Neutrophil (primary cell): ENCODE data around the gene TUBB1.

Experiments
- H3K27ac ChIP-seq: fragments of 200-600 bp; sonication (generic); 2 replicates; pipeline ENCODE4 v1.5.1; 2016; ENCODE audit warnings: mild to moderate bottlenecking, moderate library complexity
- H3K27me3 ChIP-seq: fragments of 200-600 bp; sonication (generic); 2 replicates; pipeline ENCODE4 v1.6.0; 2016; ENCODE audit warnings: mild to moderate bottlenecking
- H3K36me3 ChIP-seq: fragments of 200-600 bp; sonication (generic); 2 replicates; pipeline ENCODE4 v1.5.1; 2017
- H3K4me1 ChIP-seq, 2 experiments: fragments of 200-600 bp in 1 of 2; sonication (generic) in 1 of 2; 1 replicate in 1 of 2; 2 replicates in 1 of 2; pipeline versions ENCODE4 v1.5.1 to v1.6.1; 2013 to 2016; ENCODE audit warnings: low read depth in 1 of 2, low read length in 1 of 2, mild to moderate bottlenecking in 1 of 2, moderate library complexity in 1 of 2; ENCODE audit not compliant: control insufficient read depth in 1 of 2, insufficient read depth in 1 of 2
- H3K4me3 ChIP-seq, 2 experiments: fragments of 200-600 bp in 1 of 2; sonication (generic) in 1 of 2; 1 replicate in 1 of 2; 2 replicates in 1 of 2; pipeline ENCODE4 v1.5.1; 2013 to 2016; ENCODE audit warnings: low read depth in 1 of 2, low read length in 1 of 2, mild to moderate bottlenecking in 1 of 2, moderate library complexity in 1 of 2
- H3K9me3 ChIP-seq: fragments of 200-600 bp; sonication (generic); 2 replicates; pipeline ENCODE4 v1.5.1; 2016
- TF ChIP-seq, protein P1 (sequence below): fragments of 200-600 bp; sonication (generic); IDR thresholded peaks from 2 replicates; pipeline ENCODE4 v1.5.1; 2016; ENCODE audit warnings: antibody characterized with exemption

Gene TUBB1

GRCh38 chr20:59022754-59023153 is 3.5 kb downstream of the TUBB1 start:
- peaks cover 60% of the 10 kb centered on the region for H3K36me3 ChIP-seq
- H3K4me1 ChIP-seq, result no peaks in the 10 kb centered on the region
- no peak overlapping the region for H3K4me3 ChIP-seq
- TF ChIP-seq, protein P1, sequence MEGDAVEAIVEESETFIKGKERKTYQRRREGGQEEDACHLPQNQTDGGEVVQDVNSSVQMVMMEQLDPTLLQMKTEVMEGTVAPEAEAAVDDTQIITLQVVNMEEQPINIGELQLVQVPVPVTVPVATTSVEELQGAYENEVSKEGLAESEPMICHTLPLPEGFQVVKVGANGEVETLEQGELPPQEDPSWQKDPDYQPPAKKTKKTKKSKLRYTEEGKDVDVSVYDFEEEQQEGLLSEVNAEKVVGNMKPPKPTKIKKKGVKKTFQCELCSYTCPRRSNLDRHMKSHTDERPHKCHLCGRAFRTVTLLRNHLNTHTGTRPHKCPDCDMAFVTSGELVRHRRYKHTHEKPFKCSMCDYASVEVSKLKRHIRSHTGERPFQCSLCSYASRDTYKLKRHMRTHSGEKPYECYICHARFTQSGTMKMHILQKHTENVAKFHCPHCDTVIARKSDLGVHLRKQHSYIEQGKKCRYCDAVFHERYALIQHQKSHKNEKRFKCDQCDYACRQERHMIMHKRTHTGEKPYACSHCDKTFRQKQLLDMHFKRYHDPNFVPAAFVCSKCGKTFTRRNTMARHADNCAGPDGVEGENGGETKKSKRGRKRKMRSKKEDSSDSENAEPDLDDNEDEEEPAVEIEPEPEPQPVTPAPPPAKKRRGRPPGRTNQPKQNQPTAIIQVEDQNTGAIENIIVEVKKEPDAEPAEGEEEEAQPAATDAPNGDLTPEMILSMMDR, result no peak
- H3K27ac ChIP-seq, result no peak overlapping the region
- no peaks in the 10 kb centered on the region for H3K27me3 ChIP-seq
- no peaks in the 10 kb centered on the region for H3K9me3 ChIP-seq

GRCh38 chr20:59023616-59024015 is 4.4 kb downstream of the TUBB1 start:
- H3K9me3 ChIP-seq, result no peaks in the 10 kb centered on the region
- no peak overlapping the region for H3K4me3 ChIP-seq
- peaks cover 0 to 4% of the 10 kb centered on the region in 2 experiments for H3K4me1 ChIP-seq
- peaks cover 69% of the 10 kb centered on the region for H3K36me3 ChIP-seq
- no peak overlapping the region for H3K27ac ChIP-seq
- H3K27me3 ChIP-seq, result no peaks in the 10 kb centered on the region
- TF ChIP-seq, protein P1, result no peak

DNA sequence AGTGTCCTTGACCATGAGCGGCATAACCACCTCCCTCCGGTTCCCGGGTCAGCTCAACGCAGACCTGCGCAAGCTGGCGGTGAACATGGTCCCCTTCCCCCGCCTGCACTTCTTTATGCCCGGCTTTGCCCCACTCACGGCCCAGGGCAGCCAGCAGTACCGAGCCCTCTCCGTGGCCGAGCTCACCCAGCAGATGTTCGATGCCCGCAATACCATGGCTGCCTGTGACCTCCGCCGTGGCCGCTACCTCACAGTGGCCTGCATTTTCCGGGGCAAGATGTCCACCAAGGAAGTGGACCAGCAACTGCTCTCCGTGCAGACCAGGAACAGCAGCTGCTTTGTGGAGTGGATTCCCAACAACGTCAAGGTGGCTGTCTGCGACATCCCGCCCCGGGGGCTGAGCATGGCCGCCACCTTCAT is 4.9 kb downstream of the TUBB1 start:
- H3K9me3 ChIP-seq, result no peaks in the 10 kb centered on the region
- TF ChIP-seq, protein P1, result no peak
- peaks cover 4 to 9% of the 10 kb centered on the region in 2 experiments for H3K4me1 ChIP-seq
- H3K27ac ChIP-seq, result no peak overlapping the region
- peaks cover 74% of the 10 kb centered on the region for H3K36me3 ChIP-seq
- H3K27me3 ChIP-seq, result no peaks in the 10 kb centered on the region
- no peak overlapping the region for H3K4me3 ChIP-seq

GRCh38 chr20:59025086-59025485 is 5.9 kb downstream of the TUBB1 start:
- Histone ChIP-seq H3K9me3 (no peaks in the 10 kb centered on the region), H3K27me3 (no peaks in the 10 kb centered on the region), H3K27ac (no peak overlapping the region), H3K4me3 (no peak overlapping the region), H3K36me3 (peaks cover 84% of the 10 kb centered on the region), H3K4me1 (peaks cover 14 to 18% of the 10 kb centered on the region in 2 experiments)
- TF ChIP-seq, protein P1, result no peak

- H3K4me1 ChIP-seq, result peaks cover 18 to 23% of the 10 kb centered on the region in 2 experiments
- H3K27me3 ChIP-seq, result no peaks in the 10 kb centered on the region
- no peak overlapping the region for H3K27ac ChIP-seq
- peaks cover 87% of the 10 kb centered on the region for H3K36me3 ChIP-seq
- TF ChIP-seq, protein P1, result no peak
- no peaks in the 10 kb centered on the region for H3K9me3 ChIP-seq
- no peak overlapping the region for H3K4me3 ChIP-seq
These were observed 6.3 kb downstream of the TUBB1 start for GRCh38 chr20:59025511-59025910.
